Measurements from ENCODE around the gene CD300LD. TPM values are rescaled to one million over a fixed set of nuclear protein-coding genes. Genes with fewer than 3 reads are reported as not detected.

The CD300LD gene
- polyA plus RNA-seq, 3 donors from 2014 or later = not detected

GRCh38 chr17:74542727-74543383, 49.2 kb downstream of the CD300LD start:
- H3K4me1 Mint-ChIP-seq = peaks cover 32 to 39% of the 10 kb centered on the region in 2 donors
- H3K27me3 Mint-ChIP-seq (ENCODE audit: low read depth in 3 of 3) = peaks cover 0 to 3% (median 0%) of the 10 kb centered on the region in 3 donors
- H3K9me3 Mint-ChIP-seq = peaks cover 0 to 2% (median 0%) of the 10 kb centered on the region in 6 donors
- peaks cover 0 to 3% (median 0%) of the 10 kb centered on the region in 3 donors for H3K36me3 Mint-ChIP-seq
- no peak overlapping the region for H3K4me3 Mint-ChIP-seq
- peak overlapping the region in 1 of 6 donors; percentile 4 for H3K27ac Mint-ChIP-seq
- DNase-seq = no peak

GRCh38 chr17:74542166-74542565, 49.9 kb downstream of the CD300LD start:
- Mint-ChIP-seq H3K9me3 (peaks cover 0 to 2% (median 0%) of the 10 kb centered on the region in 6 donors), H3K27me3 (ENCODE audit: low read depth in 3 of 3) (peaks cover 0 to 3% (median 0%) of the 10 kb centered on the region in 3 donors), H3K36me3 (peaks cover 0 to 3% (median 0%) of the 10 kb centered on the region in 3 donors), H3K4me1 (peaks cover 29 to 32% of the 10 kb centered on the region in 2 donors), H3K27ac (peak overlapping the region in 1 of 6 donors; percentile 4), H3K4me3 (no peak overlapping the region)
- DNase-seq = no peak

GRCh38 chr17:74541176-74542111, 50.6 kb downstream of the CD300LD start:
- no peak overlapping the region for H3K27ac Mint-ChIP-seq

GRCh38 chr17:74539281-74539820, 52.7 kb downstream of the CD300LD start:
- peak overlapping the region in 1 of 5 donors; percentile 46 for H3K4me3 Mint-ChIP-seq
- H3K4me1 Mint-ChIP-seq = peaks cover 4 to 5% of the 10 kb centered on the region in 2 donors
- peaks cover 0 to 2% (median 2%) of the 10 kb centered on the region in 3 donors for H3K27me3 Mint-ChIP-seq (ENCODE audit: low read depth in 3 of 3)
- H3K27ac Mint-ChIP-seq = peak overlapping the region in 1 of 6 donors; percentile 56
- no peak for DNase-seq
- peaks cover 0 to 3% (median 0%) of the 10 kb centered on the region in 3 donors for H3K36me3 Mint-ChIP-seq
- H3K9me3 Mint-ChIP-seq = peaks cover 0 to 2% (median 0%) of the 10 kb centered on the region in 6 donors

More at GRCh38 chr17:74541176-74542111, 50.6 kb downstream of the CD300LD start:
- Mint-ChIP-seq H3K4me3 (no peak overlapping the region), H3K27me3 (ENCODE audit: low read depth in 3 of 3) (peaks cover 0 to 3% (median 0%) of the 10 kb centered on the region in 3 donors), H3K9me3 (peaks cover 0 to 2% (median 0%) of the 10 kb centered on the region in 6 donors), H3K36me3 (peaks cover 0 to 3% (median 0%) of the 10 kb centered on the region in 3 donors), H3K4me1 (peaks cover 24 to 25% of the 10 kb centered on the region in 2 donors)
- DNase-seq = no peak

- H3K9me3 Mint-ChIP-seq = peaks cover 0 to 2% (median 0%) of the 10 kb centered on the region in 6 donors
- peaks cover 0 to 3% (median 0%) of the 10 kb centered on the region in 3 donors for H3K36me3 Mint-ChIP-seq
- peaks cover 0 to 7% (median 2%) of the 10 kb centered on the region in 3 donors for H3K27me3 Mint-ChIP-seq (ENCODE audit: low read depth in 3 of 3)
- H3K4me3 Mint-ChIP-seq = no peak overlapping the region
- DNase-seq = no peak
- no peak overlapping the region for H3K27ac Mint-ChIP-seq
- H3K4me1 Mint-ChIP-seq = peaks cover 15% of the 10 kb centered on the region in 2 donors
These were observed 55.2 kb downstream of the CD300LD start for GRCh38 chr17:74536890-74537289.

GRCh38 chr17:74532115-74532514, 60.0 kb downstream of the CD300LD start:
- Mint-ChIP-seq H3K9me3 (no peaks in the 10 kb centered on the region), H3K27ac (peak overlapping the region; percentile 54 to 88 (median 68)), H3K4me1 (peaks cover 32 to 33% of the 10 kb centered on the region in 2 donors), H3K36me3 (no peaks in the 10 kb centered on the region), H3K4me3 (peak overlapping the region; percentile 78 to 93 (median 88)), H3K27me3 (ENCODE audit: low read depth in 3 of 3) (peaks cover 0 to 12% (median 2%) of the 10 kb centered on the region in 3 donors)
- DNase-seq = peak; percentile 55 to 69 (median 67)

- H3K4me1 Mint-ChIP-seq = peaks cover 32 to 33% of the 10 kb centered on the region in 2 donors
- H3K36me3 Mint-ChIP-seq = no peaks in the 10 kb centered on the region
- DNase-seq = no peak
- peak within 1 kb of the TSS; percentile 54 to 88 (median 75) for H3K27ac Mint-ChIP-seq
- H3K27me3 Mint-ChIP-seq (ENCODE audit: low read depth in 3 of 3) = peaks cover 0 to 12% (median 2%) of the 10 kb centered on the region in 3 donors
- peak within 1 kb of the TSS; percentile 78 to 93 (median 88) for H3K4me3 Mint-ChIP-seq
- H3K9me3 Mint-ChIP-seq = no peaks in the 10 kb centered on the region
These were observed 60.8 kb downstream of the CD300LD start, which contains the start of gene CD300LB for GRCh38 chr17:74531231-74531761. TSS of gene CD300LB (minus strand) at chr17:74531475. CDS start at chr17:74531350, 125 bp downstream.

- Mint-ChIP-seq H3K9me3 (no peaks in the 10 kb centered on the region), H3K4me1 (peaks cover 32 to 33% of the 10 kb centered on the region in 2 donors), H3K27ac (peak overlapping the region in 3 of 6 donors; percentile 34 to 58 (median 54)), H3K36me3 (no peaks in the 10 kb centered on the region), H3K27me3 (ENCODE audit: low read depth in 3 of 3) (peaks cover 0 to 12% (median 2%) of the 10 kb centered on the region in 3 donors), H3K4me3 (peak overlapping the region in 4 of 5 donors; percentile 15 to 78 (median 33))
- DNase-seq = no peak
These were observed 61.3 kb downstream of the CD300LD start for GRCh38 chr17:74530831-74531150.

Other genes with a start within 250 kb of the CD300LD start
- under 1 TPM in 1 of 3 donors, not detected in 2; 0.21 TPM for gene BTBD17, start 230.4 kb downstream of the CD300LD start, polyA plus RNA-seq
- gene GPR142, start 224.8 kb downstream of the CD300LD start, polyA plus RNA-seq = under 1 TPM in 1 of 3 donors, not detected in 2; 0.49 TPM
- 1 to 10 TPM in 1 of 3 donors, under 1 TPM in 1, not detected in 1; 0.89 to 3.2 TPM for gene GPRC5C, start 160.2 kb downstream of the CD300LD start, polyA plus RNA-seq
- 100 to 1,000 TPM; 357 to 514 (median 505) TPM for gene CD300A, start 125.6 kb downstream of the CD300LD start, polyA plus RNA-seq
- gene CD300LB, start 60.8 kb downstream of the CD300LD start, polyA plus RNA-seq = 1 to 10 TPM; 4.2 to 6.3 (median 5.5) TPM
- 10 to 100 TPM; 14.4 to 37.4 (median 21.2) TPM for gene CD300C, start 46.2 kb downstream of the CD300LD start, polyA plus RNA-seq
- 1 to 10 TPM in 2 of 3 donors, not detected in 1; 3.2 to 6.4 TPM for gene CD300H, start 24.8 kb downstream of the CD300LD start, polyA plus RNA-seq
- under 1 TPM in 2 of 3 donors, not detected in 1; 0.28 to 0.79 TPM for gene CD300E, start 31.5 kb upstream of the CD300LD start, polyA plus RNA-seq
- gene CD300LF, start 120.6 kb upstream of the CD300LD start, polyA plus RNA-seq = 1 to 10 TPM; 1.9 to 4.2 (median 2.0) TPM
- 100 to 1,000 TPM; 208 to 218 (median 212) TPM for gene RAB37, start 145.0 kb upstream of the CD300LD start, polyA plus RNA-seq
- gene NHERF1, start 156.3 kb upstream of the CD300LD start, polyA plus RNA-seq = 1,000 to 10,000 TPM in 1 of 3 donors, 100 to 1,000 TPM in 2; 566 to 1,121 (median 751) TPM
- gene NAT9, start 184.1 kb upstream of the CD300LD start, polyA plus RNA-seq = 10 to 100 TPM in 1 of 3 donors, 1 to 10 TPM in 2; 4.3 to 11.2 (median 6.3) TPM

Data from immature natural killer cell (primary cell).